ENCODE data around the gene ALLC. TPM values are rescaled to one million over a fixed set of nuclear protein-coding genes. Genes with fewer than 3 reads are reported as not detected.
A peak's percentile ranks its signal among the peaks of the same experiment; 100 is the strongest.
"Not testable (repeated sequence)": the region's sequence is repeated elsewhere in the genome, so short reads cannot be mapped to it uniquely, and the experiment has no call there.

Gene ALLC
- total RNA-seq, 1 donor from 2014 or later, result not detected

DNA sequence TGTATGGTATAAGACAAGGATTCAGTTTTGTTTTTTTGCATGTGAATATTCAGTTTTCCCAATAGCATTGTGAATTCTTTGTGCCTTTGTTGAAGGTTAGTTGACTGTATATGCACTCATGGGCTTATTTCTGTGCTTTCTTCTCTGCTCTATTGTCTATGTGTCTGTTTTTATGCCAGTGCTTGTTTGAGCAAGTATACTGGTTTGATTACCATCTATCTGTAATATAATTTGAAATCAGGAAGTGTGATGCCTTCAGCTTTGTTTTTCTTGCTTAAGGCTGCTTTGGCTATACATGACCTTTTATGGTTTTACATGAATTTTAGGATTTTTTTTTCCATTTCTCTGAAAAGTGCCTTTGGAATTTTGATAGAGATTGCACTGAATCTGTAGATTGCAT lies 39.6 kb upstream of the ALLC start:
- Histone ChIP-seq H3K27ac (no peak overlapping the region), H3K27me3 (no peaks in the 10 kb centered on the region), H3K9me3 (no peaks in the 10 kb centered on the region), H3K4me3 (no peak overlapping the region), H3K4me1 (no peaks in the 10 kb centered on the region), H3K36me3 (no peaks in the 10 kb centered on the region)
- ATAC-seq, result no peak
- DNase-seq, result no peak
- intact Hi-C loops (cut with DNase I), result no loop called here
- no peak for TF ChIP-seq CTCF (IDR thresholded peaks at IDR 0.05)

DNA sequence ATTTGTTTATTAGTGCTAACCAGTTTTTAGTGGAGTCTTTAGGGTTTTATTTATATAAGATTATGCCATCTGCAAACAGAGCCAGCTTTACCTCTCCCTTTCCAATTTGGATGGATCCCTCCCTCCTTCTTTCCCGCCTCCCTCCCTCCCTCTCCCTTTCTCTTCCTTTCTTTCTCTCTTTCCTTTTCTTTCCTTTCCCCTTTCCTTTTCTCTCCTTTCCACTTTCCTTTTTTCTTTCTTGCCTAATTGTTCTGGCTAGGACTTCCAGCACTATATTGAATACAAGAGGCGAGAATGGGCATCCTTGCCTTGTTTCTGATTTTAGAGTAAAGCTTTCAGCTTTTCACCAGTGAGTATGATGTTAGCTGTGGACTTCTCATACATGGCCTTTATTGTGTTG lies 39.0 kb upstream of the ALLC start:
- no peak for ATAC-seq
- no peaks in the 10 kb centered on the region for H3K9me3 ChIP-seq
- H3K4me1 ChIP-seq, result no peaks in the 10 kb centered on the region
- no peak overlapping the region for H3K27ac ChIP-seq
- H3K36me3 ChIP-seq, result no peaks in the 10 kb centered on the region
- H3K27me3 ChIP-seq, result no peaks in the 10 kb centered on the region
- H3K4me3 ChIP-seq, result no peak overlapping the region
- no peak for DNase-seq
- intact Hi-C loops (cut with DNase I), result no loop called here
- TF ChIP-seq CTCF (IDR thresholded peaks at IDR 0.05), result no peak

DNA sequence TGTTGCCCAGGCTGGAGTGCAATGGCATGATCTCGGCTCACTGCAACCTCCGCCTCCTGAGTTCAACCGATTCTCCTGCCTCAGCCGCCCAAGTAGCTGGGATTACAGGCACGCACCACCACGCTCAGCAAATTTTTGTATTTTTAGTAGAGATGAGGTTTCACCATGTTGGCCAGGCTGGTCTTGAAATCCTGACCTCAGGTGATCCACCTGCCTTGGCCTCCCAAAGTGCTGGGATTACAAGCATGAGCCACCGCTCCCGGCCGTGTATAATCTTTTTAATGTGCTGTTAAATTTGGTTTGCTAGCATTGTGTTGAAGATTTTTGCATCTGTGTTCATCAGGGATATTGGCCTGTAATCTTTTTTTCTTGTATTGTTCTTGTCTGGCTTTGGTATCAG lies 38.3 kb upstream of the ALLC start:
- H3K27me3 ChIP-seq; H3K9me3 ChIP-seq; H3K27ac ChIP-seq; ATAC-seq; H3K36me3 ChIP-seq; H3K4me3 ChIP-seq; H3K4me1 ChIP-seq; intact Hi-C loops (cut with DNase I): not testable (repeated sequence)
- DNase-seq, result peak; percentile 11

GRCh38 chr2:3620834-3621233 lies 37.2 kb upstream of the ALLC start:
- Histone ChIP-seq H3K9me3 (no peaks in the 10 kb centered on the region), H3K36me3 (no peaks in the 10 kb centered on the region), H3K4me1 (no peaks in the 10 kb centered on the region), H3K27me3 (no peaks in the 10 kb centered on the region), H3K4me3 (no peak overlapping the region), H3K27ac (no peak overlapping the region)
- DNase-seq (no peak), ATAC-seq (no peak)
- intact Hi-C loops (cut with DNase I), result no loop called here
- no peak for TF ChIP-seq CTCF (IDR thresholded peaks at IDR 0.05)

DNA sequence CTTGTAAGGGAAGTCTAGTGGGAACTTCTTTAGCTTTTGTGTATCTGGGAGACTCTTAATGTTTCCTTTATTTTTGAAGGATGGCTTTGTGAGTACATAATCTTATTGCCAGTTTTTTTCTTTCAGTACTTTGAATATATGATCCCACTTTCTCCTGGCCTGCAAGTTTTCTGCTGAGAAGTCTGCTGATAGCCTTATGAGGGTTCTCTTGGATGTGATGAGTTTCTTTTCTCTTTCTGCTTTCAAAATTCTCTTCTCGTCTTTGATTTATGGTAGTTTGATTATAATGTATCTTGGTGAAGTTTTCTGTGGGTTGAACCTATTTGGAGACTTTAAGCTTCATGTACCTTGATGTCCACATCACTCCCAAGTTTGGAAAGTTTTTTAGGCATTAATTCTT lies 35.0 kb upstream of the ALLC start:
- ATAC-seq, result no peak
- H3K4me1 ChIP-seq, result no peaks in the 10 kb centered on the region

GRCh38 chr2:3624059-3624794 lies 33.8 kb upstream of the ALLC start:
- no peaks in the 10 kb centered on the region for H3K36me3 ChIP-seq
- H3K4me3 ChIP-seq, result no peak overlapping the region
- ATAC-seq (no peak), DNase-seq (peak; percentile 6)
- no peak overlapping the region for H3K27ac ChIP-seq
- TF ChIP-seq CTCF (IDR thresholded peaks at IDR 0.05), result no peak
- intact Hi-C loops (cut with DNase I), result no loop called here
- no peaks in the 10 kb centered on the region for H3K27me3 ChIP-seq
- no peaks in the 10 kb centered on the region for H3K9me3 ChIP-seq
- no peaks in the 10 kb centered on the region for H3K4me1 ChIP-seq

More for the DNA sequence above, 35.0 kb upstream of the ALLC start:
- Histone ChIP-seq H3K36me3 (no peaks in the 10 kb centered on the region), H3K4me3 (no peak overlapping the region), H3K27me3 (no peaks in the 10 kb centered on the region), H3K9me3 (no peaks in the 10 kb centered on the region), H3K27ac (no peak overlapping the region)
- intact Hi-C loops (cut with DNase I), result no loop called here
- no peak for TF ChIP-seq CTCF (IDR thresholded peaks at IDR 0.05)
- no peak for DNase-seq

All from upper lobe of right lung (tissue), 1 donor.